Measurements from ENCODE around the gene NPPB.
"Not testable (repeated sequence)": the region's sequence is repeated elsewhere in the genome, so short reads cannot be mapped to it uniquely, and the experiment has no call there.

Gene NPPB

DNA sequence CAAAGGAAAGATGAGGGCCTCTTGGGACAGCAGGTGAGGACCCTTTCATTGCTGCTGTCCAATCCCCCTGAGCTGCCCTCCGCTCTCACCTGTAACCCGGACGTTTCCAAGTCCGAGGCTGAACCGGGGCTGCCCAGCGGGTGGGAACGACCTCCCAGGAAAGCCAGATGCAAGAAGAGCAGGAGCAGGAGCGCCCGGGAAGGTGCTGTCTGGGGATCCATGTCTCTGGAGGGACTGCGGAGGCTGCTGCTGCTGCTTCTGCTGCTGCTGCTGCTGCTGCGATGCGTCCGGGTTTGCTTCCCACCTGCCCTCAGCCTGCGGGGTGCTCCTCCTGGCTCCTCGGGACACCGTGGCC, at the start of gene NPPB:
NPPB (minus strand) TSS at position 333 of the 355 bp plus-strand sequence; CDS start at position 221, 112 bp downstream.
- peak within 1 kb of the TSS; percentile 72 for H3K27ac ChIP-seq
- no peaks in the 10 kb centered on the region for H3K36me3 ChIP-seq
- no peak within 1 kb of the TSS for H3K4me3 ChIP-seq (ENCODE audit: low read depth, low read length)
- no peaks in the 10 kb centered on the region for H3K27me3 ChIP-seq (ENCODE audit: insufficient read depth, low read depth, severe bottlenecking)
- no peak for DNase-seq
- TF ChIP-seq, protein P1, sequence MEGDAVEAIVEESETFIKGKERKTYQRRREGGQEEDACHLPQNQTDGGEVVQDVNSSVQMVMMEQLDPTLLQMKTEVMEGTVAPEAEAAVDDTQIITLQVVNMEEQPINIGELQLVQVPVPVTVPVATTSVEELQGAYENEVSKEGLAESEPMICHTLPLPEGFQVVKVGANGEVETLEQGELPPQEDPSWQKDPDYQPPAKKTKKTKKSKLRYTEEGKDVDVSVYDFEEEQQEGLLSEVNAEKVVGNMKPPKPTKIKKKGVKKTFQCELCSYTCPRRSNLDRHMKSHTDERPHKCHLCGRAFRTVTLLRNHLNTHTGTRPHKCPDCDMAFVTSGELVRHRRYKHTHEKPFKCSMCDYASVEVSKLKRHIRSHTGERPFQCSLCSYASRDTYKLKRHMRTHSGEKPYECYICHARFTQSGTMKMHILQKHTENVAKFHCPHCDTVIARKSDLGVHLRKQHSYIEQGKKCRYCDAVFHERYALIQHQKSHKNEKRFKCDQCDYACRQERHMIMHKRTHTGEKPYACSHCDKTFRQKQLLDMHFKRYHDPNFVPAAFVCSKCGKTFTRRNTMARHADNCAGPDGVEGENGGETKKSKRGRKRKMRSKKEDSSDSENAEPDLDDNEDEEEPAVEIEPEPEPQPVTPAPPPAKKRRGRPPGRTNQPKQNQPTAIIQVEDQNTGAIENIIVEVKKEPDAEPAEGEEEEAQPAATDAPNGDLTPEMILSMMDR (IDR thresholded peaks at IDR 0.05; ENCODE audit: low read depth, low read length): no peak
- no peaks in the 10 kb centered on the region for H3K9me3 ChIP-seq (ENCODE audit: severe bottlenecking)

DNA sequence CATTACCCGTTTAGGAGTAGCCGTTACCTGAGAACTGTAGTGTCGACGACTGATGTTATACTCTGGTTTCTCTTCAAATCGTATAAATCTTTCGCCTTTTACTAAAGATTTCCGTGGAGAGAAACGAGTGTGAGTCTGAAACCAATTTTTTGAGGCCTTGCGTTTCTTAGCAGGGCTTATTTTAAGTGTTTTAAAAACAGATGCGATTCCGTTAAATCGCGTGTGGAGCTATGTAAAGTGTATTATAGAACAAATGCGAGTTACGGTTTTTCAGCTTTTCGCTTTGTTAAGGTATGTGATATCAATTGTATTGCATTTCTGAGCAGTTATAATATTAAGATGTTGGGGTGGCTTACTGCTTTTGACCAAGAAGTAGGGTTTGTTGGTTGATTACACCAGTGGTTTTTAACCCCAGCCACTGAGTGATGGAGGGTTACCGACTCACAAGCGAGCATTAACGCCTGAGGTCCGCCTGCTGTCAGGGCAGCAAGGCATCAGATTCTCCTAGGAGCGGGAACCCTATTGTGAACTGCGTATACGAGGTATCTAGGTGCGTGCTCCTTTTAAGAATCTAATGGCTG, 49.4 kb upstream of the NPPB start:
- H3K4me3 ChIP-seq (ENCODE audit: low read depth, low read length): peak overlapping the region; percentile 68
- no peaks in the 10 kb centered on the region for H3K27me3 ChIP-seq (ENCODE audit: insufficient read depth, low read depth, severe bottlenecking)
- no peaks in the 10 kb centered on the region for H3K36me3 ChIP-seq
- TF ChIP-seq, protein P1 (IDR thresholded peaks at IDR 0.05; ENCODE audit: low read depth, low read length): no peak
- DNase-seq: peak; percentile 57
- peak overlapping the region; percentile 100 for H3K27ac ChIP-seq
- H3K9me3 ChIP-seq (ENCODE audit: severe bottlenecking): no peaks in the 10 kb centered on the region

DNA sequence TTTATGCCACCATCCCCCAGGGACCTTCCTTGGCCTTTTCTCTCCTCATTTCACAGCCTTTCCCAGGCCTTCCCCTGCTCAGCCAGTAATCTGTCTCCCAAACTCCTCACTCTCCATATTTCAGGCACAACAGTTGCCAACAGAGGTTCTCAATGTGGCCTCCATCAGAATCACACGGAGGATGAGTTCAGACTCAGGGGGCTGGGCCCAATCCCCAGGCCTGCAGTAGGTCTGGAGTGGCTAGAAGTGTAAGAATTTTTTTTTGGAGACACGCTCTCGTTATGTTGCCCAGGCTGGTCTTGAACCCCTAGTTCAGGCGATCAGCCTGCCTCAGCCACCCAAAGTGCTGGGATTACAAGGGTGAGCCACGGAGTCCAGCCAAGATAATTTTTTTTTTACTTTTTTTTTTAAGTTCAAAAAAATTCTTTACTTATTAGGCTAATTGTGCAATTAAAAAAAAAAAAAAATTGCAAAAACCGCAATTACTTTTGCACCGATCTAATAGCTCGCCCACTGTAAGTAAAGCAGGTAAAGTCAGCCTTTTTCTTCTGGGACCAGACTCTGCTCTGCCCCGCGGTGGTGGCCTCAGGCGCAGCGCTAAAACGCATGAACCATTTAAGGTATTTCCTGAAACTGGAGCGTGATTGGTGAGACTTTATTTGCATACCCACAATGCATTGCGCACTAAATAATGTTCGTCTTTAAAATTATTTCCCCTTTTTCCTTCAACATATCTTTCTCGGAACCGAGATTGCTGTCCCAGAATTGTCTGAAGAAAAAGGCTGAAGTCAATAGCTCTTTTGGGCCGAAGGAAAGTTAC, 48.7 kb upstream of the NPPB start:
- peak overlapping the region; percentile 100 for H3K27ac ChIP-seq
- TF ChIP-seq, protein P1 (IDR thresholded peaks at IDR 0.05; ENCODE audit: low read depth, low read length): peak; percentile 69
- H3K9me3 ChIP-seq (ENCODE audit: severe bottlenecking): no peaks in the 10 kb centered on the region
- H3K36me3 ChIP-seq: no peaks in the 10 kb centered on the region
- peak; percentile 94 for DNase-seq
- no peak overlapping the region for H3K4me3 ChIP-seq (ENCODE audit: low read depth, low read length)
- H3K27me3 ChIP-seq (ENCODE audit: insufficient read depth, low read depth, severe bottlenecking): no peaks in the 10 kb centered on the region

DNA sequence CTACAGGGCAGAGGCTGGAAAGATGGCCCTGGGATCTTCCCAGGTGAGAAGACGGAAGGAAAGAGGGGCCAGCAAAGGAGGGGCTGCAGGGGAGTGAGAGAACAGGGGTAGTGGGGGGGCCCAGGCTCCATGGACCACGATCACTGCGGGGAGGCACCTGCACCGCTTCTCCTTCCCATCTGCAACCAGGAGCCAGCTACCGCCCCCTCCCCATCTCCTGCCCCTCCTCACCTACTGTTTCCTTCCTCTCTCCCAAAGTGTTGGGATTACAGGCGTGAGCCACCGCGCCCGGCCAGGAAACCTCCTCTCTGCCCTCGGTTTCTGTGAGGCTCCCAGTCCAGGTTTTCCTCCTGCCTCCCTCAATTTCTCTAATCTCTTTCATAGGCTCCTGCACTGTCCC, 48.1 kb upstream of the NPPB start:
- H3K4me3 ChIP-seq (ENCODE audit: low read depth, low read length): no peak overlapping the region
- H3K36me3 ChIP-seq: no peaks in the 10 kb centered on the region
- no peak for DNase-seq
- H3K27ac ChIP-seq: no peak overlapping the region
- H3K27me3 ChIP-seq (ENCODE audit: insufficient read depth, low read depth, severe bottlenecking): no peaks in the 10 kb centered on the region
- no peaks in the 10 kb centered on the region for H3K9me3 ChIP-seq (ENCODE audit: severe bottlenecking)
- TF ChIP-seq, protein P1 (IDR thresholded peaks at IDR 0.05; ENCODE audit: low read depth, low read length): no peak

DNA sequence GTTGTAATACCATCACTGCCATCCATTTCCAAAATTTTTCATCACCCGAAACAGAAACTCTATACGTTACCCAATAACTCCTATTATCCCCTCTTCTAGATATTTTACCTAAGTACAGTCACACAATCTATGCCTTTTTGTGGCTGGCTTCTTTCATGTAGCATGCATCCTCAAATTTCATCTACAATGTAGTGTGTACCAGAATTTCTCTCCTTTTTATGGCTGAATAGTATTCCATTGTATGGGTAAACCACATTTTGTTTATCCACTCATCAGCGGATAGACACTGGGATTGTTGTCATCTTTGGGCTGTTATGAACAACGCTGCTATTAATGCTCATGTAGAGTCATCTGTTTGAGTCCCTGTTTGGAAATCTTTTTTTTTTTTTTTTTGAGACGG, 46.2 kb upstream of the NPPB start:
- Histone ChIP-seq H3K4me3 (ENCODE audit: low read depth, low read length) (no peak overlapping the region), H3K27me3 (ENCODE audit: insufficient read depth, low read depth, severe bottlenecking) (no peaks in the 10 kb centered on the region), H3K27ac (no peak overlapping the region), H3K36me3 (no peaks in the 10 kb centered on the region), H3K9me3 (ENCODE audit: severe bottlenecking) (no peaks in the 10 kb centered on the region)
- TF ChIP-seq, protein P1 (IDR thresholded peaks at IDR 0.05; ENCODE audit: low read depth, low read length): no peak
- DNase-seq: no peak

DNA sequence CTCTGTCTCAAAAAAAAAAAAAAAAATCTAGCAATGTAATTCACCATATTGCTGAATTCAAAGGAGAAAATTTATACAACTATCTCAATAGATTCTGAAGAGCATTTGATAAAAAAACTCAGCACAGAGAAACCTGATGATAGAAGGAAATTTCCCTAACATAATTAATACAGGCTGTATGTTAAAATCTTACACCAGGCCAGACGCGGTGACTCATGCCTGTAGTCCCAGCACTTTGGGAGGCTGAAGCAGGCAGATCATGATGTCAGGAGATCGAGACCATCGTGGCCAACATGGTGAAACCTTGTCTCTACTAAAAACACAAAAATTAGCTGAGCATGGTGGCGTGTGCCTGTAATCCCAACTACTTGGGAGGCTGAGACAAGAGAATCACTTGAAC, 45.4 kb upstream of the NPPB start:
- not testable (repeated sequence) for DNase-seq; H3K36me3 ChIP-seq; H3K9me3 ChIP-seq (ENCODE audit: severe bottlenecking)

More for the DNA sequence above, 45.4 kb upstream of the NPPB start:
- H3K27ac ChIP-seq; H3K4me3 ChIP-seq (ENCODE audit: low read depth, low read length); H3K27me3 ChIP-seq (ENCODE audit: insufficient read depth, low read depth, severe bottlenecking): not testable (repeated sequence)

Measured in WERI-Rb-1 (cell line).